IMR-90 (cell line): Measurements from ENCODE around the gene NCAM1. TPM values are rescaled to one million over a fixed set of nuclear protein-coding genes. Genes with fewer than 3 reads are reported as not detected.

Source experiments
- ATAC-seq: fragments of 200-7000 bp; cut with Tn5 transposase; 2 replicates; pipeline ENCODE4 v1.9.1; 2020; ENCODE audit warnings: low read depth, mild to moderate bottlenecking, moderate library complexity
- BruUV-seq: library from RNA; stranded (reverse); fragments of 400-500 nt; replicated peaks from 2 replicates; lab custom pipeline; 2021; lab: Mats Ljungman, UMichigan
- CTCF ChIA-PET: fragments of 300-600 bp; formaldehyde crosslinking; extraction: SDS; loops from one replicate; lab custom pipeline; 2021; ENCODE audit warnings: antibody characterized with exemption; lab: Yijun Ruan, JAX
- POLR2A ChIA-PET: fragments of 300-600 bp; sonication (Branson Sonifier 250); formaldehyde crosslinking; loops from one replicate; lab custom pipeline; 2022; ENCODE audit warnings: antibody characterized with exemption; ENCODE audit not compliant: unreplicated experiment; lab: Charles Lee
- DNase-seq: peaks from one replicate; pipeline ENCODE4 v3.0.0; 2013
- H2AFZ ChIP-seq: replicated peaks from 2 replicates; pipeline ENCODE3; 2013; ENCODE audit warnings: low read length, mild to moderate bottlenecking; ENCODE audit not compliant: poor library complexity
- H2AK5ac ChIP-seq: 2 replicates; pipeline ENCODE4 v1.6.1; 2013; ENCODE audit warnings: low read depth, low read length, inconsistent platforms
- H2AK9ac ChIP-seq: replicated peaks from 2 replicates; pipeline ENCODE3; 2013; ENCODE audit warnings: mild to moderate bottlenecking, low read depth, low read length, moderate library complexity; ENCODE audit not compliant: poor library complexity
- H2BK120ac ChIP-seq: 2 replicates; pipeline ENCODE4 v1.6.1; 2013; ENCODE audit warnings: low read depth, low read length, inconsistent platforms
- H2BK15ac ChIP-seq: 3 replicates; pipeline ENCODE4 v1.6.1; 2013; ENCODE audit warnings: low read depth, low read length, inconsistent platforms
- H2BK20ac ChIP-seq: 2 replicates; pipeline ENCODE4 v1.6.1; 2013; ENCODE audit warnings: low read depth, mild to moderate bottlenecking, inconsistent platforms, low read length, moderate library complexity
- H2BK5ac ChIP-seq: 2 replicates; pipeline ENCODE4 v1.6.1; 2013; ENCODE audit warnings: mild to moderate bottlenecking, low read depth, low read length, inconsistent platforms; ENCODE audit not compliant: poor library complexity, severe bottlenecking
- H3K14ac ChIP-seq: replicated peaks from 2 replicates; pipeline ENCODE4 v1.6.1; 2013; ENCODE audit warnings: low read depth, low read length, inconsistent platforms
- H3K18ac ChIP-seq: 2 replicates; pipeline ENCODE4 v1.6.1; 2013; ENCODE audit warnings: low read depth, low read length, control low read depth
- H3K23ac ChIP-seq: 2 replicates; pipeline ENCODE4 v1.6.1; 2013; ENCODE audit warnings: low read depth, low read length, inconsistent platforms
- H3K27ac ChIP-seq: 2 replicates; pipeline ENCODE4 v1.5.1; 2013; ENCODE audit warnings: mild to moderate bottlenecking, control low read depth, low read length; ENCODE audit not compliant: insufficient read depth
- H3K27me3 ChIP-seq: 2 replicates; pipeline ENCODE4 v1.6.1; 2013; ENCODE audit warnings: low read length; ENCODE audit not compliant: control insufficient read depth, insufficient read depth
- H3K36me3 ChIP-seq: 2 replicates; pipeline ENCODE4 v1.6.1; 2013; ENCODE audit warnings: low read length, mixed read lengths; ENCODE audit not compliant: control insufficient read depth, insufficient read depth
- H3K4ac ChIP-seq: 2 replicates; pipeline ENCODE4 v1.6.1; 2013; ENCODE audit warnings: low read depth, low read length, inconsistent platforms
- H3K4me1 ChIP-seq: 2 replicates; pipeline ENCODE4 v1.6.1; 2013; ENCODE audit warnings: low read length, mixed read lengths; ENCODE audit not compliant: control insufficient read depth, insufficient read depth
- H3K4me2 ChIP-seq: 2 replicates; pipeline ENCODE4 v1.6.1; 2013; ENCODE audit warnings: low read depth, mild to moderate bottlenecking, control low read depth, low read length, moderate library complexity
- H3K4me3 ChIP-seq: 2 replicates; pipeline ENCODE4 v1.5.1; 2013; ENCODE audit warnings: low read depth, mild to moderate bottlenecking, control low read depth, low read length, moderate library complexity; ENCODE audit not compliant: insufficient read depth
- H3K56ac ChIP-seq: 2 replicates; pipeline ENCODE4 v1.6.1; 2013; ENCODE audit warnings: low read length, inconsistent platforms; ENCODE audit not compliant: insufficient read depth; ENCODE audit errors: extremely low read depth
- H3K79me1 ChIP-seq, 2 experiments: 2 replicates each; pipeline ENCODE4 v1.6.1; 2013; ENCODE audit warnings: low read length in 2 of 2, inconsistent platforms in 1 of 2, low read depth in 1 of 2
- H3K9ac ChIP-seq: 2 replicates; pipeline ENCODE4 v1.6.1; 2013; ENCODE audit warnings: low read depth, low read length, control low read depth
- H3K9me1 ChIP-seq: 2 replicates; pipeline ENCODE4 v1.6.1; 2013; ENCODE audit warnings: low read length, inconsistent platforms; ENCODE audit not compliant: insufficient read depth
- H3K9me3 ChIP-seq: 2 replicates; pipeline ENCODE4 v1.6.1; 2013; ENCODE audit warnings: low read length; ENCODE audit not compliant: control insufficient read depth, insufficient read depth
- H4K20me1 ChIP-seq: 2 replicates; pipeline ENCODE4 v1.6.1; 2013; ENCODE audit warnings: low read length, inconsistent platforms; ENCODE audit not compliant: insufficient read depth
- H4K5ac ChIP-seq: 2 replicates; pipeline ENCODE4 v1.6.1; 2013; ENCODE audit warnings: mild to moderate bottlenecking, low read depth, low read length, control low read depth
- H4K8ac ChIP-seq, 2 experiments: 2 replicates each; pipeline ENCODE4 v1.6.1; 2013; ENCODE audit warnings: low read depth in 2 of 2, low read length in 2 of 2, control low read depth in 1 of 2, inconsistent platforms in 1 of 2
- H4K91ac ChIP-seq: 2 replicates; pipeline ENCODE4 v1.6.1; 2013; ENCODE audit warnings: low read depth, low read length, inconsistent platforms; ENCODE audit not compliant: insufficient read depth
- CHD1 ChIP-seq: IDR thresholded peaks from 2 replicates; pipeline ENCODE4 v1.6.1; 2012; ENCODE audit warnings: low read depth, low read length, improper control_type of control experiment
- MAFK ChIP-seq: IDR thresholded peaks from 2 replicates; pipeline ENCODE4 v1.6.1; 2012; ENCODE audit warnings: low read depth, low read length, improper control_type of control experiment
- NFE2L2 ChIP-seq: fragments of 150-350 bp; IDR thresholded peaks from 2 replicates; pipeline ENCODE4 v1.6.1; 2016; ENCODE audit warnings: low read depth, mild to moderate bottlenecking, low read length
- POLR2A ChIP-seq: IDR thresholded peaks from 2 replicates; pipeline ENCODE4 v1.6.1; 2012; ENCODE audit warnings: mild to moderate bottlenecking, low read depth, low read length
- RAD21 ChIP-seq: IDR thresholded peaks from 2 replicates; pipeline ENCODE4 v1.6.1; 2012; ENCODE audit warnings: low read length, improper control_type of control experiment
- RCOR1 ChIP-seq: IDR thresholded peaks from 2 replicates; pipeline ENCODE4 v1.6.1; 2012; ENCODE audit warnings: mild to moderate bottlenecking, low read length, improper control_type of control experiment; ENCODE audit not compliant: insufficient replicate concordance
- SMC3 ChIP-seq: fragments of 150-350 bp; IDR thresholded peaks from 2 replicates; pipeline ENCODE4 v1.6.1; 2016; ENCODE audit warnings: low read depth, mild to moderate bottlenecking, antibody characterized with exemption, low read length, moderate library complexity
- USF2 ChIP-seq: fragments of 150-350 bp; IDR thresholded peaks from 2 replicates; pipeline ENCODE4 v1.6.1; 2017; ENCODE audit warnings: mild to moderate bottlenecking, antibody characterized with exemption, low read length, low read depth
- WGBS, 2 experiments: methylation state at CpG; one replicate each; pipeline versions ENCODE4 v1.1.5 to v1.1.7; 2013; ENCODE audit warnings: missing lambda C conversion rate in 2 of 2; ENCODE audit not compliant: insufficient read length in 1 of 2; ENCODE audit errors: extremely low coverage in 2 of 2; 5-methylcytosine and 5-hydroxymethylcytosine counted together
- dilution Hi-C: fragments of 300-500 bp; cut with HindIII; formaldehyde crosslinking; loops from one replicate; pipeline ENCODE4 v1.14.3; 2018; ENCODE audit warnings: low sequenced_read_pairs; ENCODE audit not compliant: unreplicated experiment
- in situ Hi-C: fragments of 300-500 bp; cut with MboI; formaldehyde crosslinking; loops from 3 replicates; pipeline ENCODE4 v1.14.3; 2019; ENCODE audit warnings: low sequenced_read_pairs, inconsistent platforms, mixed read lengths
- intact Hi-C: fragments of 100-400 bp; cut with micrococcal nuclease; formaldehyde crosslinking; loops from 2 replicates; pipeline ENCODE4 v1.10.0; 2022
- polyA plus RNA-seq, 3 experiments: library from polyadenylated mRNA; depleted of rRNA; stranded (reverse); fragments of >200 nt; gene quantifications; 2 replicates each; pipeline ENCODE4 v1.2.3, GENCODE V29; 2012; ENCODE audit warnings: low replicate concordance in 1 of 3
- total RNA-seq: library from RNA; depleted of rRNA; stranded (reverse); fragments of >200 nt; gene quantifications from 2 replicates; pipeline ENCODE4 v1.2.3, GENCODE V29; 2012
- TF ChIP-seq, protein P1 (sequence below): conservative IDR thresholded peaks from 2 replicates; pipeline ENCODE4 v1.5.1; 2012; ENCODE audit warnings: mild to moderate bottlenecking, low read depth, low read length, improper control_type of control experiment

NCAM1 gene
- total and polyA plus RNA-seq, 2 of the 4 experiments (the other 2 are of a cell fraction), result 0.09 to 0.18 TPM

DNA sequence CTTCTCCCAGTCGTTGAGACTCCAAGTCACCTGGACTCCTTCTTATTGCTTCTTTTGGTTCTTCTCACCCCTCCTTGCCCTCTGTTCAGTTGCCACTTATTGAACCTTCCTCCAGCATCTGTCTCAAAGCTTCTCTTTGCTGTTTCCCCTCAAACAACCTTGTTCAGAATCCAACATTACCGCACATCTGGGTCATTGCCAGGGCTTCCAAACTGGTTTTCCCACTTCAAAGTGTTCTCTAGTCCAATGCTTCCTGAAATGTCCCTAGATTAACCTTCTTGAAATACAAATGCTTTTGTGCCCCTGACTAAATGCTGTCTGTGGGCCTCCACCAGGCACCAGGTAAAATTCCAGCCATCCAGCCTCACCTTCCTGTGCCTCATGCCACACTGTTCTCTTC, 252.3 kb downstream of the NCAM1 start:
- ChIA-PET CTCF (no interaction called here), POLR2A (no interaction called here)
- 50% methylated on average over 2 of the region's 2 CpGs; no CpG with 5 or more reads in 1 of the 2 experiments for WGBS, 2 experiments
- Histone ChIP-seq H4K20me1 (no peaks in the 10 kb centered on the region), H3K27ac (no peak overlapping the region), H2AK9ac (no peak overlapping the region), H3K4me2 (no peak overlapping the region), H3K56ac (no peak overlapping the region), H3K27me3 (no peaks in the 10 kb centered on the region), H3K4ac (no peak overlapping the region), H3K9me1 (no peaks in the 10 kb centered on the region), H2AK5ac (no peak overlapping the region), H3K9ac (no peak overlapping the region), H2AFZ (no peak overlapping the region), H4K8ac (no peak overlapping the region), H3K4me3 (no peak overlapping the region), H4K5ac (no peak overlapping the region), H2BK15ac (no peak overlapping the region), H2BK120ac (no peak overlapping the region), H2BK5ac (no peak overlapping the region), H4K91ac (no peak overlapping the region), H3K9me3 (peaks cover 2% of the 10 kb centered on the region; the same call in 1 of the 2 replicates), H3K79me1 (no peaks in the 10 kb centered on the region), H3K18ac (no peak overlapping the region), H3K36me3 (no peaks in the 10 kb centered on the region), H2BK20ac (no peak overlapping the region), H3K4me1 (no peaks in the 10 kb centered on the region), H3K23ac (no peak overlapping the region), H3K14ac (no peak overlapping the region)
- TF ChIP-seq USF2 (no peak), RCOR1 (no peak), NFE2L2 (no peak), POLR2A (no peak), CHD1 (no peak), RAD21 (no peak), MAFK (no peak), SMC3 (no peak)
- TF ChIP-seq, protein P1, sequence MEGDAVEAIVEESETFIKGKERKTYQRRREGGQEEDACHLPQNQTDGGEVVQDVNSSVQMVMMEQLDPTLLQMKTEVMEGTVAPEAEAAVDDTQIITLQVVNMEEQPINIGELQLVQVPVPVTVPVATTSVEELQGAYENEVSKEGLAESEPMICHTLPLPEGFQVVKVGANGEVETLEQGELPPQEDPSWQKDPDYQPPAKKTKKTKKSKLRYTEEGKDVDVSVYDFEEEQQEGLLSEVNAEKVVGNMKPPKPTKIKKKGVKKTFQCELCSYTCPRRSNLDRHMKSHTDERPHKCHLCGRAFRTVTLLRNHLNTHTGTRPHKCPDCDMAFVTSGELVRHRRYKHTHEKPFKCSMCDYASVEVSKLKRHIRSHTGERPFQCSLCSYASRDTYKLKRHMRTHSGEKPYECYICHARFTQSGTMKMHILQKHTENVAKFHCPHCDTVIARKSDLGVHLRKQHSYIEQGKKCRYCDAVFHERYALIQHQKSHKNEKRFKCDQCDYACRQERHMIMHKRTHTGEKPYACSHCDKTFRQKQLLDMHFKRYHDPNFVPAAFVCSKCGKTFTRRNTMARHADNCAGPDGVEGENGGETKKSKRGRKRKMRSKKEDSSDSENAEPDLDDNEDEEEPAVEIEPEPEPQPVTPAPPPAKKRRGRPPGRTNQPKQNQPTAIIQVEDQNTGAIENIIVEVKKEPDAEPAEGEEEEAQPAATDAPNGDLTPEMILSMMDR, result no peak
- BruUV-seq, result no TSS peak
- no peak for DNase-seq
- no peak for ATAC-seq
- dilution Hi-C loops, result no loop called here
- in situ Hi-C loops, result no loop called here
- intact Hi-C loops, result no loop called here
